LNCAP (cell line): ENCODE data around the gene DMAC1.

Source experiments
- CTCF ChIP-seq: fragments of 450-650 bp; IDR thresholded peaks from 2 replicates; pipeline ENCODE4 v1.5.1; 2017; ENCODE audit warnings: mild to moderate bottlenecking

DMAC1 gene

DNA sequence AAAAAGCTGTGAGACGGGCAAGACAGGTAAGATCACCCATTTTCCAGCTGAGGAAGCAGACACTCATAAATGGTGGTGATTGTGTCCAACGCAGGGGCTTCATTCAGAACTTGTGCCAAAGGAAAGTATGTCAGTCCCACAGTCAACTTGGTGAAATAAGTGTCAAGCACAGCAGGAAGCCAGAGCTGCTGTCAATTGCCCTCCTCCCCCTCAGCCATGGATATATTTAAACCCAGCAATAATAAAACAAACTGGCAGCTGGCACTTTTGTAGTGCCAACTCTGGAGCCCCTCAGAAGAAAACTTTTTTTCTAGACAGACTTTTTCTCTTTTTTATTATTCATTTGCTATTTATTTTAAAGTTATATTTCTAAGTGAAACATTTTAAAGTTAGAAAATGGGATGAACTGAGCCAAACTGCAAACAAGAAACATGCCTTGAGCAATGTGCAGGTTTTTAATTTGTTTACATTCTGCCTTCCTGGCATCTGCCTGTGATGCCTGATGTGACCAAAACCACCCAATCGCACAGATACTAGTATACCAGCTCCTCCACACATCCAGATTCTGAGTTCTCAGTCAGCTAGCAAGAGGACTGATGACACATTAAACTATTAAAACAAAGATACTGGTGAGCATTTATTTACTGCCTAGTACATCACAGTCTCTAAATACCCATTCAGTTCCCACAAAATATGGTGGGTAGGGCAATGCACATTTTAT, 17.0 kb downstream of the DMAC1 start:
- TF ChIP-seq CTCF: no peak

- no peak for TF ChIP-seq CTCF
Measured at GRCh38 chr9:7780261-7780988, 19.2 kb downstream of the DMAC1 start.

DNA sequence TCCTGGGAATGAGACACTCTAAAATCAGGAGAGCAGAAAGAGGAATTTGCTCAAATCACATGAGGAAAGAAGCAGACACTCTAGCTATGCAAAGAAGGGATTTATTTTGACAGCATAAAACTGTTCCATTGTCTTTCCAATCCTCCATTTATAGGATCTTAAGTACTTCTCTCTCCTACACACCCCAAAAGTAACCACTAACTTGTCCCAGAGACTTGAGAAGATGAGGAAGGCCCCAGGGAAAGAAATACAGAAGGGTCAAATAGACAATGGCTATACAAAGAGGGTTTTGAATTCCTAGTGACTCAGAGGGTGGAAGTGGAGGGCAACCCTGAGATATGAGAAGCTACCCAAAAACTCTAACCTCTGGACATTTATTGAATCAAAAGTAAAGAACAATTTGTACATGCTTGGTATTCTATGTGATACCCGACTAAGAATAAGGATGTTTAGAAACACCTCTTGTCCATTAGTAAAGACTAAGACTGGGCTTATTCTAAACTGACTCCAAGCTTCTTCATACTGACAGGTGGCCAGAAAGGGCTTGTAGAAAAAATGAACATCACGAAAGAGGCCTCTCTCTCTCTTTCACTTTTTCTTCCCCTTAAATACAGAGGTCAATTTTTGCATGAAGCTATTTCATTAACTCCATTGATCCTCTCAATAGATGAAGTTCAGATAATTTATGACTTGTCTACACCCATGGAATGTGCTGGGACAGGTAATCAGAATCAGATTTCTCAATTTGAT, 20.6 kb downstream of the DMAC1 start:
- TF ChIP-seq CTCF: no peak

GRCh38 chr9:7777771-7778170, 21.8 kb downstream of the DMAC1 start:
- TF ChIP-seq CTCF: no peak

- no peak for TF ChIP-seq CTCF
Measured at GRCh38 chr9:7770111-7770510, 29.5 kb downstream of the DMAC1 start.

DNA sequence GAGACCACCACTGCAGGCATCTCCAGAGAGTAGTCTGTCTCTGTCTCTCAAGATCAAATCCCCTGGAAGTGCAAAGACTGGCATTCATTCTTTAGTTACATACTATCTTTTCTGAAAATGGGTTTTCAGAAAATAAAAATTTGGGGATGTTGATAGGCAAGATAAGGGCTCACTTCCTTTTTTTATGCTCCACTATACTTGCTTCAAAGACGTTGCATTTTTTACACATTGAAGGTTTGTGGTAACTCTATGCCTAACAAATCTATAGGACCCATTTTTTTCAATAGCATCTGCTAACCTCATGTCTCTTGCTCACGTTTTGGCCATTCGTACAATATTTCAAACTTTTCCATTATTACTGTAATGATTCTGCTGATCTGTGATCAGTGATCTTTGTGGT, 37.0 kb downstream of the DMAC1 start:
- TF ChIP-seq CTCF: no peak

DNA sequence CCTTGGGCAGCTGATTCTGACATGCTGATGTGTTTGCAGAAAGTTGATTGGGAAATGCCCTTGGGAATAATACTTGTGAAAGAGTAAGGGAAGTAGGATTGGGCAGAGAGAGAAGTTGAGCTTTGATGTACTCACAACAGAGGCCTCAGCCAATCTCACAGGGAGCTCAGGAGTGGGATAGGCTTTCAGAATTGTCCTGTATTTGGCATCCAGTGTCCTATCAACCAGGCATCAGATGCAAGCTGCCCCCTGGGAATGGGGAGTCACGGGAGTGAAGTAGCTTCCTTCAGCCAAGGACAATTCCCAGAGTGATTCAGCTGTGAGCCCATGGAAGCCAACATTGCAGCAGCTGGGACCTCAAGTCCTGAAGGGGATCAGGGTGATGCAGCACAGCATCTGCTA, 39.6 kb downstream of the DMAC1 start:
- TF ChIP-seq CTCF: no peak
